Stomach smooth muscle (tissue), 2 donors: ENCODE results near the gene RGS10.

Experiments used
- H3K27ac ChIP-seq: one replicate; pipeline ENCODE4 v1.7.0; 2013; ENCODE audit warnings: mild to moderate bottlenecking, low read length, inconsistent platforms
- H3K27me3 ChIP-seq, 2 donors: one replicate each; pipeline ENCODE4 v1.7.0; 2013; ENCODE audit warnings: low read length in 2 of 2; ENCODE audit not compliant: insufficient read depth in 2 of 2, control insufficient read depth in 1 of 2
- H3K36me3 ChIP-seq, 2 donors: one replicate each; pipeline ENCODE4 v1.7.0; 2013; ENCODE audit warnings: low read length in 2 of 2; ENCODE audit not compliant: control insufficient read depth in 2 of 2, insufficient read depth in 2 of 2
- H3K4me1 ChIP-seq: one replicate; pipeline ENCODE4 v1.7.0; 2013; ENCODE audit warnings: low read length; ENCODE audit not compliant: control insufficient read depth, insufficient read depth
- H3K4me3 ChIP-seq, 2 donors: one replicate each; pipeline ENCODE4 v1.7.0; 2013; ENCODE audit warnings: low read length in 2 of 2
- H3K9ac ChIP-seq, 2 donors: one replicate each; pipeline ENCODE4 v1.7.0; 2013; ENCODE audit warnings: low read length in 2 of 2, mild to moderate bottlenecking in 1 of 2
- H3K9me3 ChIP-seq, 2 donors: one replicate each; pipeline ENCODE4 v1.7.0; 2013; ENCODE audit warnings: low read length in 2 of 2; ENCODE audit not compliant: control insufficient read depth in 2 of 2
- donor health status: healthy.
- donor health status: Pancreatic carcinoma.

Gene RGS10

GRCh38 chr10:119526621-119527592 is 15.6 kb downstream of the RGS10 start:
- Histone ChIP-seq H3K9me3 (no peaks in the 10 kb centered on the region), H3K4me3 (no peak overlapping the region), H3K27ac (no peak overlapping the region), H3K9ac (no peak overlapping the region), H3K27me3 (no peaks in the 10 kb centered on the region), H3K36me3 (peaks cover 10 to 21% of the 10 kb centered on the region in 2 donors), H3K4me1 (peaks cover 24% of the 10 kb centered on the region)

- Histone ChIP-seq H3K27ac (no peak overlapping the region), H3K9ac (no peak overlapping the region), H3K4me3 (no peak overlapping the region)
These were observed 16.4 kb downstream of the RGS10 start for GRCh38 chr10:119526149-119526548.

DNA sequence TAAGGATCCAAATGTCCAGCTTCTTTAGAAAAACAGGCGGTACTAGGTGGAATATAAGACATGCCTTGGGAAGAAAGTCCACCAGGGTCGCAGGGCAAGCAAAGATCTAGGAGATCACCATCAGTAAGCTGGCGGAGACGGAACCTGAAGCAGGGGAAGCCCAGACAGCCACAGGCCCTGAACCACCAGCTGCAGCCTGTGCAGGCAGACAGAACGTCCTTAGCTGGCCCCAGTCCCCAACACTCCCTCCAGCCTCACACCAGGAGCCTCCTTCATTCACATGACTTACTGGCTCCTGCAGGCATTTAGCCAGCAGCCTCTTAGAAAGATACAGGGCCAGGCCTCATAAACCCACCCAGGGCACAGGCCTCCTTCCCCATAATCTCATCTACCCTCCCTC is 17.4 kb downstream of the RGS10 start:
- H3K9me3 ChIP-seq, result no peaks in the 10 kb centered on the region
- H3K4me1 ChIP-seq, result peaks cover 7% of the 10 kb centered on the region
- H3K4me3 ChIP-seq, result no peak overlapping the region
- H3K27ac ChIP-seq, result no peak overlapping the region
- no peak overlapping the region for H3K9ac ChIP-seq
- H3K36me3 ChIP-seq, result peaks cover 11 to 23% of the 10 kb centered on the region in 2 donors
- H3K27me3 ChIP-seq, result no peaks in the 10 kb centered on the region

More at GRCh38 chr10:119526149-119526548, 16.4 kb downstream of the RGS10 start:
- Histone ChIP-seq H3K9me3 (no peaks in the 10 kb centered on the region), H3K36me3 (peaks cover 11 to 23% of the 10 kb centered on the region in 2 donors), H3K4me1 (peaks cover 17% of the 10 kb centered on the region), H3K27me3 (no peaks in the 10 kb centered on the region)

GRCh38 chr10:119524720-119525070 is 17.8 kb downstream of the RGS10 start:
- no peaks in the 10 kb centered on the region for H3K9me3 ChIP-seq
- peaks cover 11 to 23% of the 10 kb centered on the region in 2 donors for H3K36me3 ChIP-seq

DNA sequence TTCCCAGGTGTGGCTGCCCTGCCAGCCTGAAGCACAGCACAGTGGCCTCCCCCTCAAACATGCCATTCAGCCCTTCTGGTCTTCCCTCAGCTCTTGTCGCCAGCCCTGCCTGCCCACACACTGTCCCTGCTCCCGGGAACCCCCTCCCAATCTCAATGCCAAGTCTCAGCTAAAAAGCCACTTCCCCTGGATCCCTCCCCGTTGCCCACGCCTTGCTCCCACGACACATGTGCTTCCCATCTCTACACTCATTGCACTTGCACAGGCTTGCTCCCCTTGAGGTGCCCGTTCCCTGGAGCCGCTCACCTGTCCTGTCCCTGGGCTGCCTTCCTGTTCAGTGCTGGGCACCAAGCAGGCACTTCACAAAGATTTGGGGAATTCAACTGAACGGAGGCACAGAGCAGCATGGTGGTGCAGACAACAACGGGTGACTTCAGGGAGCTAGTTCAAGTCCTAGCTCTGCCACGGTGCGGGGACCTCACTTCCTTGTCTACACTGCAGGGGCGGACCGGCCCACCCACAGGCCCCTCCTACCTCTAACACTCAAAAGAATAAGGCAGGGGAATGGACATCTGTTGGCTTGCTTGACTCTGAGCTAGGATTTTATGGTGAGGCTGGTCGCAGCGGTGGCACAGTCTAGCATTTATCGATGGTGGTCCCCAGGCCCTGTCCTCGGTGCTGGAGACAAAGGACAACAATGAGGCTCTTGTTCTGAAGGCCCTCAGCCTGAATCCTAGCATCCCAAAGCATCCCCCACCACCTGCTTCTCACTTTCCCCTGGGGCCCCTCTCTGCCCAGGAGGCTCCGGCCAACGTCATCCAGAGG is 18.4 kb downstream of the RGS10 start:
- H3K4me1 ChIP-seq, result peaks cover 6% of the 10 kb centered on the region
- H3K4me3 ChIP-seq, result no peak overlapping the region
- H3K27ac ChIP-seq, result no peak overlapping the region
- H3K36me3 ChIP-seq, result peaks cover 11 to 23% of the 10 kb centered on the region in 2 donors
- H3K9me3 ChIP-seq, result no peaks in the 10 kb centered on the region
- no peak overlapping the region for H3K9ac ChIP-seq
- H3K27me3 ChIP-seq, result no peaks in the 10 kb centered on the region

More at GRCh38 chr10:119524720-119525070, 17.8 kb downstream of the RGS10 start:
- Histone ChIP-seq H3K27me3 (no peaks in the 10 kb centered on the region), H3K4me1 (peaks cover 6% of the 10 kb centered on the region), H3K4me3 (no peak overlapping the region), H3K9ac (no peak overlapping the region), H3K27ac (no peak overlapping the region)

- peaks cover 6% of the 10 kb centered on the region for H3K4me1 ChIP-seq
- no peak overlapping the region for H3K9ac ChIP-seq
- H3K27ac ChIP-seq, result no peak overlapping the region
- no peaks in the 10 kb centered on the region for H3K27me3 ChIP-seq
- no peak overlapping the region for H3K4me3 ChIP-seq
- no peaks in the 10 kb centered on the region for H3K9me3 ChIP-seq
- peaks cover 11 to 25% of the 10 kb centered on the region in 2 donors for H3K36me3 ChIP-seq
These were observed 19.6 kb downstream of the RGS10 start for GRCh38 chr10:119522747-119523426.

DNA sequence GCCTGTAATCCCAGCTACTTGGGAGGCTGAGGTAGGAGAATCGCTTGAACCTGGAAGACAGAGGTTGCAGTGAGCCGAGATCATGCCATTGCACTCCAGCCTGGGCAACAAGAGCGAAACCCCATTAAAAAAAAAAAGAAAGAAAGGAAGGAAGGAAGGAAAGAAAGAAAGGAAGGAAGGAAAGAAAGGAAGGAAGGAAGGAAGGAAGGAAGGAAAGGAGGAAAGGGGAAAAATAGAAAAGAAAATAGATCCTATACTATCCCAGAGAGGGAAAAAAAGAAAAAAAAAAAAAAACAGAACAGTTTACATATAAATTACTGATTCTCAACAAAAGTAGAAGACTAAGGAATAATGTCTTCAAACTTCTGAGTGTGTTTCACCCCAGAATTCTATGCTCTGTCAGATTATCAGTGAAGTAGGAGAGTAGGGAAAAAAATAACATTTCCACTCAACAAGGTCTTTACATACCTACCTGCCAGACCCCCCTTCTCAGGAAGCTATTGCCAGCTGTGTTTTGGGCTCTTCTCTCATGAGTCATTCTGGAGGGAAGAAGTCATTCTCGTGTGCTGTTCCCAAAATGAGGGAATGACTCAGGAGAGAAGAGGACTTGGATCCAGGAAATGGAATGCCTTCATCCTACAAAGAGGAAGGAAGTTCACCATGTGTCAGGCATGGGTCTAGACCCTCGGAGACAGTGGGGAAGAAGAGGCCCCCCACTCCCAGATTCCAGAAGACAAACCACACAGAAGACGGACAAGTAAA is 20.9 kb downstream of the RGS10 start:
- Histone ChIP-seq H3K9ac (no peak overlapping the region), H3K9me3 (no peaks in the 10 kb centered on the region), H3K27ac (no peak overlapping the region), H3K36me3 (peaks cover 14 to 25% of the 10 kb centered on the region in 2 donors), H3K27me3 (no peaks in the 10 kb centered on the region), H3K4me3 (no peak overlapping the region), H3K4me1 (peaks cover under 1% of the 10 kb centered on the region)

DNA sequence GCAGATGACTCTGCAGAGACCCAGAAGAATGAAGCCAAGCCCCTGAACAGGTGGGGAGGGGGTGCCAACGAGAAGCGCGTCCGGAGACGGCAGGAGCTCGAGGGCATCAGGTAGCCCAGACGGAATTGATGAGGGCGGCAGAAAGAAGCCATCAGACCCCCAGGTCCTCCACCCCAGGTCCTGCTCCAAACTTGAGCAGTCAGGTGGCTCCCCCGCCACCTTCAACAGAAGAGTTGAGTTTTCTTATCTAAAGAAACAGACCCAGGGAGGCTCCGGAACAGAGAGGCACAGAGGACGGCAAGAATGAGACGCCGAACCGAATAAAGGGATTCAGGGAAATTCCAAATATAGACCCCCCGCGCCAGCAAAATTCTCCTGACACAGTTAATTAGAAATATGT is 22.2 kb downstream of the RGS10 start:
- no peak overlapping the region for H3K9ac ChIP-seq
- no peaks in the 10 kb centered on the region for H3K27me3 ChIP-seq
- no peaks in the 10 kb centered on the region for H3K9me3 ChIP-seq
- no peak overlapping the region for H3K4me3 ChIP-seq
- H3K4me1 ChIP-seq, result no peaks in the 10 kb centered on the region
- peaks cover 14 to 27% of the 10 kb centered on the region in 2 donors for H3K36me3 ChIP-seq
- H3K27ac ChIP-seq, result no peak overlapping the region

- no peak overlapping the region for H3K27ac ChIP-seq
- no peaks in the 10 kb centered on the region for H3K9me3 ChIP-seq
- H3K27me3 ChIP-seq, result no peaks in the 10 kb centered on the region
These were observed 23.6 kb downstream of the RGS10 start for GRCh38 chr10:119518936-119519335.

DNA sequence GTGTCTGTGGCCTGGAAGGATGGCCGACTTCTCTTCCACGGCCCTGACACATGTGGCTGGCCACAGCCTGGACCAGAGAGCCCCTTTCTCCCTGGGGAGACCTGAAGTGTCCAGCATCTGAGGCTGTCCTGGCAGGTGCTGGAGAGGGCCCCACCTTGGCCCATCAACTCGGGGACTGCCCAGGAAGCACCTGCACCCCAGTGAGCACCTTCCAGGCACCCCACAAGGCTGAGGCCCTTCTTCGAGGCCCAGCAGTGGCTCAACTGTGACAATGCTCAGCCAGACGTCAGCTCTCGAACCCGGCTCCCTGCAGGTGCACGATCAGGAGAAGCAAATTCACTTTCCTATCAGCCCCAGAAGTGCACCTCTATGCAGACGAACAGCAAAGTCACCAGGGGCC is 24.3 kb downstream of the RGS10 start:
- H3K4me3 ChIP-seq, result no peak overlapping the region
- no peaks in the 10 kb centered on the region for H3K4me1 ChIP-seq
- H3K9me3 ChIP-seq, result no peaks in the 10 kb centered on the region
- no peak overlapping the region for H3K9ac ChIP-seq
- H3K36me3 ChIP-seq, result peaks cover 14 to 15% of the 10 kb centered on the region in 2 donors
- H3K27me3 ChIP-seq, result no peaks in the 10 kb centered on the region
- no peak overlapping the region for H3K27ac ChIP-seq

More at GRCh38 chr10:119518936-119519335, 23.6 kb downstream of the RGS10 start:
- no peak overlapping the region for H3K4me3 ChIP-seq
- peaks cover 16 to 19% of the 10 kb centered on the region in 2 donors for H3K36me3 ChIP-seq
- H3K4me1 ChIP-seq, result no peaks in the 10 kb centered on the region
- no peak overlapping the region for H3K9ac ChIP-seq
